ENCODE results near the gene KIR2DL4. TPM values are rescaled to one million over a fixed set of nuclear protein-coding genes. Genes with fewer than 3 reads are reported as not detected.
"Not testable (repeated sequence)": the region's sequence is repeated elsewhere in the genome, so short reads cannot be mapped to it uniquely, and the experiment has no call there.

KIR2DL4 gene
- total and polyA plus RNA-seq, 2 donors (not counting 1 experiment from before 2014, with no cell fraction given) = not detected

GRCh38 chr19:54825326-54825725 is 21.9 kb downstream of the KIR2DL4 start:
- not testable (repeated sequence) for H3K9me3 ChIP-seq (ENCODE audit: control insufficient read depth, insufficient read depth, low read depth, low read length); DNase-seq (ENCODE audit: low read depth in 2 of 2); H3K9ac ChIP-seq (ENCODE audit: insufficient read depth, low read length); H3K4me3 ChIP-seq (replicated peaks in 1 of 4; ENCODE audit: control extremely low read depth in 1 of 4, insufficient read depth in 1 of 4, low read depth in 3 of 4, low read length in 4 of 4); H3K4me1 ChIP-seq (ENCODE audit: control insufficient read depth, extremely low read depth, insufficient read depth, low read length); H3K4me2 ChIP-seq (ENCODE audit: extremely low read depth, insufficient read depth, low read length); H3K27ac ChIP-seq (ENCODE audit: insufficient read depth, low read length); H4K20me1 ChIP-seq (ENCODE audit: control insufficient read depth, extremely low read depth, insufficient read depth, low read length); H3K36me3 ChIP-seq (ENCODE audit: control insufficient read depth, insufficient read depth, low read length); H2AFZ ChIP-seq (ENCODE audit: low read length); H3K79me2 ChIP-seq (ENCODE audit: control insufficient read depth, insufficient read depth, low read length); H3K27me3 ChIP-seq (ENCODE audit: control insufficient read depth, insufficient read depth, low read length)

- H3K9ac ChIP-seq (ENCODE audit: insufficient read depth, low read length); H3K27me3 ChIP-seq (ENCODE audit: control insufficient read depth, insufficient read depth, low read length); H3K27ac ChIP-seq (ENCODE audit: insufficient read depth, low read length); DNase-seq (ENCODE audit: low read depth in 2 of 2); H3K4me2 ChIP-seq (ENCODE audit: extremely low read depth, insufficient read depth, low read length); H4K20me1 ChIP-seq (ENCODE audit: control insufficient read depth, extremely low read depth, insufficient read depth, low read length); H3K4me1 ChIP-seq (ENCODE audit: control insufficient read depth, extremely low read depth, insufficient read depth, low read length); H3K9me3 ChIP-seq (ENCODE audit: control insufficient read depth, insufficient read depth, low read depth, low read length); H3K79me2 ChIP-seq (ENCODE audit: control insufficient read depth, insufficient read depth, low read length); H3K36me3 ChIP-seq (ENCODE audit: control insufficient read depth, insufficient read depth, low read length); H3K4me3 ChIP-seq (replicated peaks in 1 of 4; ENCODE audit: control extremely low read depth in 1 of 4, insufficient read depth in 1 of 4, low read depth in 3 of 4, low read length in 4 of 4); H2AFZ ChIP-seq (ENCODE audit: low read length): not testable (repeated sequence)
Observed at GRCh38 chr19:54828064-54828463, 24.7 kb downstream of the KIR2DL4 start.

- H3K9me3 ChIP-seq (ENCODE audit: control insufficient read depth, insufficient read depth, low read depth, low read length); H2AFZ ChIP-seq (ENCODE audit: low read length); H3K4me2 ChIP-seq (ENCODE audit: extremely low read depth, insufficient read depth, low read length); DNase-seq (ENCODE audit: low read depth in 2 of 2); H3K27me3 ChIP-seq (ENCODE audit: control insufficient read depth, insufficient read depth, low read length); H3K79me2 ChIP-seq (ENCODE audit: control insufficient read depth, insufficient read depth, low read length); H3K27ac ChIP-seq (ENCODE audit: insufficient read depth, low read length); H3K4me1 ChIP-seq (ENCODE audit: control insufficient read depth, extremely low read depth, insufficient read depth, low read length); H3K36me3 ChIP-seq (ENCODE audit: control insufficient read depth, insufficient read depth, low read length); H4K20me1 ChIP-seq (ENCODE audit: control insufficient read depth, extremely low read depth, insufficient read depth, low read length); H3K9ac ChIP-seq (ENCODE audit: insufficient read depth, low read length); H3K4me3 ChIP-seq (replicated peaks in 1 of 4; ENCODE audit: control extremely low read depth in 1 of 4, insufficient read depth in 1 of 4, low read depth in 3 of 4, low read length in 4 of 4): not testable (repeated sequence)
Observed at GRCh38 chr19:54832496-54832895, 29.1 kb downstream of the KIR2DL4 start, which contains the start of gene KIR2DS4. TSS of gene KIR2DS4 (plus strand) at chr19:54832676.

GRCh38 chr19:54835126-54835525 is 31.7 kb downstream of the KIR2DL4 start:
- not testable (repeated sequence) for DNase-seq (ENCODE audit: low read depth in 2 of 2); H2AFZ ChIP-seq (ENCODE audit: low read length); H3K36me3 ChIP-seq (ENCODE audit: control insufficient read depth, insufficient read depth, low read length); H3K9me3 ChIP-seq (ENCODE audit: control insufficient read depth, insufficient read depth, low read depth, low read length); H3K27ac ChIP-seq (ENCODE audit: insufficient read depth, low read length); H3K4me1 ChIP-seq (ENCODE audit: control insufficient read depth, extremely low read depth, insufficient read depth, low read length); H3K79me2 ChIP-seq (ENCODE audit: control insufficient read depth, insufficient read depth, low read length); H3K4me3 ChIP-seq (replicated peaks in 1 of 4; ENCODE audit: control extremely low read depth in 1 of 4, insufficient read depth in 1 of 4, low read depth in 3 of 4, low read length in 4 of 4); H3K9ac ChIP-seq (ENCODE audit: insufficient read depth, low read length); H3K27me3 ChIP-seq (ENCODE audit: control insufficient read depth, insufficient read depth, low read length); H4K20me1 ChIP-seq (ENCODE audit: control insufficient read depth, extremely low read depth, insufficient read depth, low read length); H3K4me2 ChIP-seq (ENCODE audit: extremely low read depth, insufficient read depth, low read length)

GRCh38 chr19:54837522-54837921 is 34.1 kb downstream of the KIR2DL4 start:
- not testable (repeated sequence) for H3K9me3 ChIP-seq (ENCODE audit: control insufficient read depth, insufficient read depth, low read depth, low read length); H3K36me3 ChIP-seq (ENCODE audit: control insufficient read depth, insufficient read depth, low read length); H2AFZ ChIP-seq (ENCODE audit: low read length); H3K79me2 ChIP-seq (ENCODE audit: control insufficient read depth, insufficient read depth, low read length); H4K20me1 ChIP-seq (ENCODE audit: control insufficient read depth, extremely low read depth, insufficient read depth, low read length); DNase-seq (ENCODE audit: low read depth in 2 of 2); H3K4me2 ChIP-seq (ENCODE audit: extremely low read depth, insufficient read depth, low read length); H3K4me3 ChIP-seq (replicated peaks in 1 of 4; ENCODE audit: control extremely low read depth in 1 of 4, insufficient read depth in 1 of 4, low read depth in 3 of 4, low read length in 4 of 4); H3K9ac ChIP-seq (ENCODE audit: insufficient read depth, low read length); H3K27me3 ChIP-seq (ENCODE audit: control insufficient read depth, insufficient read depth, low read length); H3K27ac ChIP-seq (ENCODE audit: insufficient read depth, low read length); H3K4me1 ChIP-seq (ENCODE audit: control insufficient read depth, extremely low read depth, insufficient read depth, low read length)

GRCh38 chr19:54843171-54843570 is 39.8 kb downstream of the KIR2DL4 start:
- not testable (repeated sequence) for H3K9me3 ChIP-seq (ENCODE audit: control insufficient read depth, insufficient read depth, low read depth, low read length); H3K36me3 ChIP-seq (ENCODE audit: control insufficient read depth, insufficient read depth, low read length); H3K9ac ChIP-seq (ENCODE audit: insufficient read depth, low read length); H3K4me3 ChIP-seq (replicated peaks in 1 of 4; ENCODE audit: control extremely low read depth in 1 of 4, insufficient read depth in 1 of 4, low read depth in 3 of 4, low read length in 4 of 4); H4K20me1 ChIP-seq (ENCODE audit: control insufficient read depth, extremely low read depth, insufficient read depth, low read length); H3K4me1 ChIP-seq (ENCODE audit: control insufficient read depth, extremely low read depth, insufficient read depth, low read length); H3K4me2 ChIP-seq (ENCODE audit: extremely low read depth, insufficient read depth, low read length); H3K27me3 ChIP-seq (ENCODE audit: control insufficient read depth, insufficient read depth, low read length); DNase-seq (ENCODE audit: low read depth in 2 of 2); H3K79me2 ChIP-seq (ENCODE audit: control insufficient read depth, insufficient read depth, low read length); H3K27ac ChIP-seq (ENCODE audit: insufficient read depth, low read length); H2AFZ ChIP-seq (ENCODE audit: low read length)

- H3K79me2 ChIP-seq (ENCODE audit: control insufficient read depth, insufficient read depth, low read length); H3K27me3 ChIP-seq (ENCODE audit: control insufficient read depth, insufficient read depth, low read length); H3K36me3 ChIP-seq (ENCODE audit: control insufficient read depth, insufficient read depth, low read length); H2AFZ ChIP-seq (ENCODE audit: low read length); H3K4me2 ChIP-seq (ENCODE audit: extremely low read depth, insufficient read depth, low read length); H3K27ac ChIP-seq (ENCODE audit: insufficient read depth, low read length); H3K4me1 ChIP-seq (ENCODE audit: control insufficient read depth, extremely low read depth, insufficient read depth, low read length); DNase-seq (ENCODE audit: low read depth in 2 of 2); H4K20me1 ChIP-seq (ENCODE audit: control insufficient read depth, extremely low read depth, insufficient read depth, low read length); H3K9me3 ChIP-seq (ENCODE audit: control insufficient read depth, insufficient read depth, low read depth, low read length); H3K9ac ChIP-seq (ENCODE audit: insufficient read depth, low read length); H3K4me3 ChIP-seq (replicated peaks in 1 of 4; ENCODE audit: control extremely low read depth in 1 of 4, insufficient read depth in 1 of 4, low read depth in 3 of 4, low read length in 4 of 4): not testable (repeated sequence)
Observed at GRCh38 chr19:54850061-54850640, 46.7 kb downstream of the KIR2DL4 start, which contains the start of gene KIR3DL2. TSS of gene KIR3DL2 (plus strand) at chr19:54850443. CDS start at chr19:54850476, 33 bp downstream.

All from fibroblast of lung (primary cell).